Stimulated activated CD8-positive, alpha-beta memory T cell treated with anti-CD3 and anti-CD28 coated beads, Interleukin-15, amount 100 ng/mL, for 1 hour (primary cell): Measurements from ENCODE around the gene ATR.
"Not testable (repeated sequence)": the region's sequence is repeated elsewhere in the genome, so short reads cannot be mapped to it uniquely, and the experiment has no call there.

ENCODE experiments used
- DNase-seq: peaks from one replicate; pipeline ENCODE4 v3.0.0-alpha.2; 2020; ENCODE audit warnings: low read depth

ATR gene

GRCh38 chr3:142447852-142448823 is 130.4 kb downstream of the ATR start, which contains the start of gene XRN1:
Gene XRN1, minus strand, starts transcription at chr3:142448037. Its CDS starts 93 bp downstream, at chr3:142447944.
- DNase-seq: peak; percentile 84

- no peak for DNase-seq
Measured at GRCh38 chr3:142447301-142447851, 131.2 kb downstream of the ATR start.

GRCh38 chr3:142445816-142446254 is 132.7 kb downstream of the ATR start:
- DNase-seq: no peak

GRCh38 chr3:142444343-142444742 is 134.2 kb downstream of the ATR start:
- DNase-seq: no peak

GRCh38 chr3:142443060-142443459 is 135.5 kb downstream of the ATR start:
- not testable (repeated sequence) for DNase-seq

- DNase-seq: not testable (repeated sequence)
Measured at GRCh38 chr3:142439499-142440220, 138.9 kb downstream of the ATR start.

GRCh38 chr3:142438096-142438495 is 140.4 kb downstream of the ATR start:
- not testable (repeated sequence) for DNase-seq

- no peak for DNase-seq
Measured at GRCh38 chr3:142436951-142437585, 141.5 kb downstream of the ATR start.

- DNase-seq: no peak
Measured at GRCh38 chr3:142434503-142434902, 144.0 kb downstream of the ATR start.

GRCh38 chr3:142433110-142433509 is 145.4 kb downstream of the ATR start:
- DNase-seq: no peak

GRCh38 chr3:142429582-142429981 is 149.0 kb downstream of the ATR start:
- no peak for DNase-seq

GRCh38 chr3:142424754-142425153 is 153.8 kb downstream of the ATR start:
- DNase-seq: no peak

- DNase-seq: no peak
Measured at GRCh38 chr3:142418926-142419592, 159.5 kb downstream of the ATR start.

- DNase-seq: no peak
Measured at GRCh38 chr3:142417302-142417701, 161.2 kb downstream of the ATR start.

- DNase-seq: not testable (repeated sequence)
Measured at GRCh38 chr3:142400537-142400936, 178.0 kb downstream of the ATR start.
